ENCODE results near the gene ANKRD29.
"Not testable (repeated sequence)": the region's sequence is repeated elsewhere in the genome, so short reads cannot be mapped to it uniquely, and the experiment has no call there.

Gene ANKRD29

DNA sequence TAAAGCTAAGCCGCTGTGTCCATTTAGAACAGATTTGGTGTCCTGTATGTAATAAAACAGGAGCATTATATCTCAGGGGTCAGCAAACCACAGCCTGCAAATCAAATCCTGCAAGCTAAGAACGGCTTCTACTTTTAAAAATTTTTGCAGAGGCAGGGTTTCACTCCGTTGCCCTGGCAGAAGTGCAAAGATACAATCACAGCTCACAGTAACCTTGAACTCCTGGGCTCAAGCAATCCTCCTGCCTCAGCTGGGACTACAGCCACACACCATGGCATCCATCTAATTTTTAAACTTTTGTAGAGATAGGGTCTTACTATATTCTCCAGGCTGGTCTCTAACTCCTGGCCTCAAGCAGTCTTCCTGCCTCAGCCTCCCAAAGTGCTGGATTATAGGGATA lies 47.8 kb downstream of the ANKRD29 start:
- Histone ChIP-seq H3K4me3 (replicated peaks; ENCODE audit: insufficient read depth, low read length) (no peak overlapping the region), H3K27ac (replicated peaks) (no peak overlapping the region), H3K27me3 (ENCODE audit: insufficient read depth, poor library complexity, severe bottlenecking) (peaks cover 6% of the 10 kb centered on the region)
- DNase-seq (ENCODE audit: low read depth in 1 of 2, low spot score in 1 of 2), result no peak
- no peak for TF ChIP-seq POLR2AphosphoS5 (IDR thresholded peaks at IDR 0.05; ENCODE audit: low read depth)
- TF ChIP-seq GABPA (IDR thresholded peaks at IDR 0.05; ENCODE audit: low read depth), result no peak
- no peak for TF ChIP-seq REST (IDR thresholded peaks at IDR 0.05; ENCODE audit: insufficient replicate concordance, low read depth)

GRCh38 chr18:23614413-23614812 lies 48.3 kb downstream of the ANKRD29 start:
- Histone ChIP-seq H3K27ac (replicated peaks) (no peak overlapping the region), H3K4me3 (replicated peaks; ENCODE audit: insufficient read depth, low read length) (no peak overlapping the region), H3K27me3 (ENCODE audit: insufficient read depth, poor library complexity, severe bottlenecking) (peaks cover 1% of the 10 kb centered on the region)
- TF ChIP-seq GABPA (IDR thresholded peaks at IDR 0.05; ENCODE audit: low read depth) (no peak), POLR2AphosphoS5 (IDR thresholded peaks at IDR 0.05; ENCODE audit: low read depth) (no peak), CTCF (IDR thresholded peaks at IDR 0.05; ENCODE audit: insufficient read depth, low read length) (no peak), SPI1 (IDR thresholded peaks at IDR 0.05; ENCODE audit: borderline replicate concordance, low read depth) (no peak), REST (IDR thresholded peaks at IDR 0.05; ENCODE audit: insufficient replicate concordance, low read depth) (no peak)
- no peak for DNase-seq (ENCODE audit: low read depth in 1 of 2, low spot score in 1 of 2)

DNA sequence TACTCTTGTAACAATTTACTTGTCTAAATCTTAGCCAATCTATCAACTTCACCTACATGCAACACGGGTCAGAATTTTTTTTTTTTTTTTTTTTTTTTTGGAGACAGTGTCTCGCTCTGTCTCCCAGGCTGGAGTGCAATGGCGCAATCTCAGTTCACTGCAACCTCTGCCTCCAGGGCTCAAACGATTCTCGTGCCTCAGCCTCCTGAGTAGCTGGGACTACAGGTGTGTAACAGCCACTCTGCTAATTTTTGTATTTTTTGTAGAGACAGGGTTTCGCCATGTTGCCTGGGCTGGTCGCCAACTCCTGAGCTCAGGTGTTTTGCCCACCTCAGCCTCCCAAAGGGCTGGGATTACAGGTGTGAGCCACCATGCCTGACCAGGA lies 49.6 kb downstream of the ANKRD29 start:
- not testable (repeated sequence) for H3K4me3 ChIP-seq (replicated peaks; ENCODE audit: insufficient read depth, low read length); H3K27ac ChIP-seq (replicated peaks); DNase-seq (ENCODE audit: low read depth in 1 of 2, low spot score in 1 of 2); H3K27me3 ChIP-seq (ENCODE audit: insufficient read depth, poor library complexity, severe bottlenecking)

DNA sequence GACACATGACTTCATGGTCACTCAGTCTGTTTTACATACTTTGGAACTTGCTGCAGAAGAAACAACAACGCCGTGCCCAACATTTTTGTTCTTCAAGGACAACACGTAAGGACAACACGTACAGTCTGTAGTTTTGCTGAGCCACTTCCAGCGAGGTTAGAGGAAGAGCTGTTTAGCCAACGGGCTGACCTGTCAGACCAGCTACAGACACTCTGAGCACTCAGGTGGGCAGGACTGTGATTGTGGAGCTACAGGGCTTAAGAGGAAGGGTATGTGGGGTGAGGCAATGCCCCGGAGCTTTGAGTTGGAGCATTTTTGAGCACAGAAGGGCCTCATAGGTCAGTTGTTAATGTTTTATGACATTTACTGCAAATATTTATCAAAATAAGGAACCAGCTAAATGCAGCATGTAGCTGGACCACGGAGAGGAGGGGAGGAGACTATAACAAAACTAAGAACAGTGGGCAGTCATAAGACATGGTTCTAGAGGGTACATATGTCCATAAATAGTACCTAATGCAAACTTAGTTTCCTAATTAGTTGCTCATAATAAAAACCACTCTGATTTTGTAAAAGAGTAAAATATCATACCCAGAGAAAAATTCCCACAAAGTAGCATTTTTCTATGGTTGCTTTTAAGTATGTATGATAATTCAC lies 50.1 kb downstream of the ANKRD29 start:
- Histone ChIP-seq H3K27ac (replicated peaks) (no peak overlapping the region), H3K4me3 (replicated peaks; ENCODE audit: insufficient read depth, low read length) (no peak overlapping the region), H3K27me3 (ENCODE audit: insufficient read depth, poor library complexity, severe bottlenecking) (no peaks in the 10 kb centered on the region)
- DNase-seq (ENCODE audit: low read depth in 1 of 2, low spot score in 1 of 2), result no peak
- no peak for TF ChIP-seq GABPA (IDR thresholded peaks at IDR 0.05; ENCODE audit: low read depth)
- no peak for TF ChIP-seq REST (IDR thresholded peaks at IDR 0.05; ENCODE audit: insufficient replicate concordance, low read depth)
- no peak for TF ChIP-seq SPI1 (IDR thresholded peaks at IDR 0.05; ENCODE audit: borderline replicate concordance, low read depth)
- TF ChIP-seq CTCF (IDR thresholded peaks at IDR 0.05; ENCODE audit: insufficient read depth, low read length), result no peak
- no peak for TF ChIP-seq POLR2AphosphoS5 (IDR thresholded peaks at IDR 0.05; ENCODE audit: low read depth)

All from HL-60 (cell line).